GM19372 (cell line): Measurements from ENCODE around the gene GPC5.
A peak's percentile ranks its signal among the peaks of the same experiment; 100 is the strongest.
"Not testable (repeated sequence)": the region's sequence is repeated elsewhere in the genome, so short reads cannot be mapped to it uniquely, and the experiment has no call there.

Source experiments
- ATAC-seq: cut with Tn5 transposase; IDR thresholded peaks from one replicate; pipeline ENCODE4 v1.9.1; 2021; ENCODE audit warnings: mild to moderate bottlenecking, low read depth, moderate library complexity; ENCODE audit not compliant: unreplicated experiment

Gene GPC5

GRCh38 chr13:92743992-92744391 is 1345.6 kb downstream of the GPC5 start:
- ATAC-seq: no peak

- no peak for ATAC-seq
These were observed 1346.8 kb downstream of the GPC5 start for GRCh38 chr13:92745258-92745657.

DNA sequence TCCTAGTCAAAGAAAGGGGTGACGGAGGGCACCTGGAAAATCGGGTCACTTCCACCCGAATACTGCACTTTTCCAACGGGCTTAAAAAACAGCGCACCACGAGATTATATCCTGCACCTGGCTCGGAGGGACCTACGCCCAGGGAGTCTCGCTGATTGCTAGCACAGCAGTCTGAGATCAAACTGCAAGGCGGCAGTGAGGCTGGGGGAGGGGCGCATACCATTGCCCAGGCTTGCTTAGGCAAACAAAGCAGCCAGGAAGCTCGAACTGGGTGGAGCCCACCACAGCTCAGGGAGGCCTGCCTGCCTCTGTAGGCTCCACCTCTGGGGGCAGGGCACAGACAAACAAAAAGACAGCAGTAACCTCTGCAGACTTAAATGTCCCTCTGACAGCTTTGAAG is 1354.3 kb downstream of the GPC5 start:
- not testable (repeated sequence) for ATAC-seq

DNA sequence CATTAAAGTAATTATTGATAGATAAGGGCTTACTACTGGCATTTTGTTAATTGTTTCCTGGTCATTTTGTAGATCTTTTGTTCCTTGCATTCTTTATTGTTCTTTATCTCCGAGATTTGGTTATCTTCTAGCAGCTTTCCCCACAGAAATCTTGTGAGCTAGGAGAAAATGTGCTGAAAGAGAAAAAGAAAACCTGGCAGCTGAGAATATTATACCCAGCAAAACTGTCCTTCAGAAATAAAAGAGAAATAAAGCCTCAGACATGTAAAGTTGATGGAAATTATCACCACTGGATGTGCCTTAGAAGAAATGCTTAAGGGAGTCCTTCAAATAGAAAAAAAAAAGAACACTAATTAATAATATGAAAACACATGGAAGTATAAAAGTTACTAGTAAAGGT is 1363.3 kb downstream of the GPC5 start:
- no peak for ATAC-seq

DNA sequence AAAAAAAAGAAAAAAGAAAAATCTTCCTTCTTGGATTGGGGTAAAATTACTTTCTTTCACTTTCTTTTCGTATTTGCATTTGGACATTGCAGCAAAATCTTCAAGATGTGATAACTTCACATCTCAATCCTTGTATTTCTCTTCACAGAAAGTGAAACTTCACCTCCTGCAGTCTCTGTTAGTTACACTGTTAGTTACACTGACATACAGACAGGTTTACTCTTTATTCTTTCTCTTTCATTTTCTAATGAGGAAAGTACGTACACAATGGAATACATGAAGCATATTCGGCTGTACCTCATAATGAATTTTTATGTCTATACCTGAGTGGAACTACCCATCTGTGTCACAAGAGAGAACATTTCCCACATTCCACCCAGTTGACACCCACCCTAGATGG is 1369.0 kb downstream of the GPC5 start:
- ATAC-seq: no peak

GRCh38 chr13:92768602-92769001 is 1370.2 kb downstream of the GPC5 start:
- no peak for ATAC-seq

DNA sequence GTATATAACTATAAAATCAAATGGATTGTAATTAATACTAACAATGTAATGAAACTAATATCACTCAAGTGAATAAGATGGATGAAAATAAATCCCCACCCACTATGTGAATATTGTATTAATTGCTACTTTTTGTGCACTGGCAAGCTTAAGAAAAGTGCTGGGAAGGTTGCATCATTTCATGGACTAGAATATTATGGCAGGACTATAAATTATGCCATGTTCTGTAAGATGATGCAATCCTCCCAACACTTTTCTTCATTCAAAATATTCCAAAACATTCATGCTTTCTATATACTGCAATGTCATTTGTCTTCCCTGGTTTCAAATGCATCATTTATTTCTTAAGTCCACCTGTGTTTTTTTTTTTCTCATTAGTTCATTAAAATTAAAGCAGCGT is 1370.6 kb downstream of the GPC5 start:
- no peak for ATAC-seq

DNA sequence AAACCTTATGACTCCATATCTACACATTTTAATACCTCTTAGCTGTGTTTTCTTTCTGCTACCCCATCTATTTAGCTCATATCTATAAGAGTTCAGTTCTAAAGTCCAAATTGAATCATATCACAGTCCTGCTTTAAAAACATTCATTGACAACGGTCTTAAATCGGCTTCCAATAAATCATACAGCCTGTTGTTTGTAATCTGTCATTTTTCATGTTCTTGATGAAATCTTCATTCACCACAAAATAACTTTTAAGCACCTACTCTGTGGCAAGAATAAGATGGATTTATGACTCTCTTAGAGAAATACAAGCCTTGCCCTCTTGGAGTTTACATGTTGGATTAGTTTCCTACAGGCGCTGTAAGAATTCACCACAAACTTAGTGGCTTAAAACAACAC is 1377.2 kb downstream of the GPC5 start:
- no peak for ATAC-seq

DNA sequence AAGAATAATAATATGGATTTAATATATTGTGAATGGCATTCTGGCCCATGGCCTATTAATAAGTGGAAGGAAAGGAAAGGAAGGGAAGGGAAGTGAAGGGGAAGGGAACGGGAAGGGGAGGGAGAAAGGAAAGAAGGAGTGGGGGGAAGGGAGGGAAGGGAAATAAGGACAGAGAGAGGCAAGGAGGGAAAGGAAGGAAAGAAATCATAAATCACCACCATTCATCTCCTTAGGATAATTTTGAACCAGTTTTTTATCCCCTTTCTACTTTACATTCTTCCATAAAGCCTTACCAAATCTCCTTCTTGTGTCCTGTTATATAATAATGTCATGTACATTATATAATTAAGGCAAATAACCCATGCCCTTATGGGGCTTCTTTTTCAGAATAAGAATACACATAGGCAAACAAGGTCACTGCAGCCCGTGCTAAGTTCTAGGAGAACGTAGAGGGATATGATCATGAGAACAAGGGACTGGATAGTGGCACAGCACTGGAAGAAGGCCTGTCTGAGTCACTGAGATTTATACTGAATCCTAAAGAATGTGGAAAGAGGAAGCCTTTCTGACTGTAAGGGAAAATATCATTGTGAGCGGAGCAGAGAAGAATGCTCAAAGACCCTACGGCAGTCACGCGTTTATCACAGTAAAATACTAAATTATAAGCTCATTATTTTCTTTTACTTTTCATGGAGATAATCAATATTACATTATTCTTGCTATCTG is 1383.7 kb downstream of the GPC5 start:
- no peak for ATAC-seq

- no peak for ATAC-seq
These were observed 1404.4 kb downstream of the GPC5 start for GRCh38 chr13:92802776-92803175.

GRCh38 chr13:92804346-92804745 is 1405.9 kb downstream of the GPC5 start:
- no peak for ATAC-seq

DNA sequence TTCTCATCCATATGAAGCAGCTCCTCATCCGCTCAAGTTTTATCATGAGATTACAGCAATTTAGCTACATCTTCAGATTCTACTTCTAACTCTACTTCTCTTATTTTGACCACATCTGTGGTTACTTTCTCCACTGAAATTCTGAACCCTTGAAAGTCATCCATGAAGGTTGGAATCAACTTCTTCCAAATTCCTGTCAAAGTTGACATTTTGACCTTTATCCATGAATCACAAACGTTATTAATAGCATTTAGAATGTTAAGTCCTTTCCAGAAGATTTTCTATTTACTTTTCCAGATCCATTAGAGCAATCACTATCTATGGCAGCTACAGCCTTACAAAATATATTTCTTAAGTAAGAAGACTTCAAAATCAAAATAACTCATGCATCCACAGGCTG is 1406.5 kb downstream of the GPC5 start:
- ATAC-seq: no peak

GRCh38 chr13:92805766-92806165 is 1407.3 kb downstream of the GPC5 start:
- peak; percentile 15 for ATAC-seq

GRCh38 chr13:92806215-92806614 is 1407.8 kb downstream of the GPC5 start:
- ATAC-seq: peak; percentile 55

DNA sequence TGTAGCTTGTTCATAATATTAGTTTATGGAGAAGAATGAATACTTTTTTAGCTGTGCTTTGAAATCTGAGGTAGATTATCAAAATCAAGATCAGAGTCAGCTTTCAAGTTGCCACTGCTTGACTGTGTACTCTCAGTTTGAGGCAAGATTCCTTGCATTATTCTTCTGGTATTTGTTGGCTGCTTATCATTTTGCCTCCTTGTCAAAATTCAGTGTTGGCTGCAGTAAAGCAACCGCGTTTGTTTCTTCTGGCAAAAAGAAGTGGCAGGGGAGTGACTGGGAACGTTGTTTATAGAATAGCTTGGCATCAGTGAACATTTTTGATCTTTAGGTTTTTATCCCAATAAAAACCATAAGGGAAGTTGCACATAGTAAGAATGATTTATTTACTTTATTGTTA is 1408.9 kb downstream of the GPC5 start:
- ATAC-seq: no peak

DNA sequence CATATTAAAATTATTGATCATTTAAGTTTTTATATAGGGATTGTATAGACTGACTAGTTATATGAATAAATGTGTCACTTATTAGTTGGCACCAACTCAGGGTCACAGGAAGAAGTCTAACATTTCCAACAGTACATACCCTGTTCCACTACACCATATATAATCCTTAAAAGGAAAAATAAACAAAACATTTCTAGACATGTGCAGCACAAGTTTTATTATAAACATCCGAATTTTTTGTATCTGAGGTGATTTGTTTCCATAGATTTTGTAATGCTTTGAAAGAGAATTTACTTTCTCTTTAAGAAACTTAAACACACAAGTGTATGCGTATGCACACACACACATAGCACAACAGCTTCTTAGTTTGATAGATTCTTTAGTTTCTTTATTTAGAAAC is 1409.5 kb downstream of the GPC5 start:
- ATAC-seq: no peak

GRCh38 chr13:92821324-92821723 is 1422.9 kb downstream of the GPC5 start:
- no peak for ATAC-seq

- no peak for ATAC-seq
These were observed 1424.6 kb downstream of the GPC5 start for GRCh38 chr13:92823059-92823458.

DNA sequence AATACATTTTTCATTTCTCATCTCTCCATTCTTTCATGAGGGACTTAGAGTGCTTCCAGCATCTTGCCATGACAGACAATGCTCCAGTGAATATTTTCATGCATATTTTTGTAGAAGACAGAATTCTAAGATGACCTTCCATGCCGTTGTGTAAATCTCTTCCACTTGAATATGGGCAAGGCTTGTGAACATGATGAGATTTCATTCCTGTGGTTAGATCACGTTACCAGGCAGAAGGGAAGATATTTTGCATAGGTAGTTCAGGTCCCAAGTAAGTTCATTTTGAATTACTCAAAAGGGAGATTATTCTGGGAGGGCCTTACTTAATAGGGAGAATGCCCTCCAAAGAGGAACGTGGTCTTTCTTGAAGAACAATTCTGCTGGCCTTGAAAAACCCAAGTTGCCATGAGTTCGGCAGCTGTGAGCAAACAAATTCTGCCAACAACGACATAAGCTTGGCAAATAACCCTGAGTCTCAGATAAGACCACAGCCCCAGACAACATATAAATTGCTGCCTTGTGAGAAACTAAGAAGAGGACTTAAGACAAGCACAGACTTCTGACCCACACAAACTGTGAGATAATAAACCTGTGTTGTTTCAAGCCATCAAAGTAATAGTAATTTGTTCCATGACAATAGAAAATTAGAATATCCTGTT is 1427.6 kb downstream of the GPC5 start:
- ATAC-seq: no peak

DNA sequence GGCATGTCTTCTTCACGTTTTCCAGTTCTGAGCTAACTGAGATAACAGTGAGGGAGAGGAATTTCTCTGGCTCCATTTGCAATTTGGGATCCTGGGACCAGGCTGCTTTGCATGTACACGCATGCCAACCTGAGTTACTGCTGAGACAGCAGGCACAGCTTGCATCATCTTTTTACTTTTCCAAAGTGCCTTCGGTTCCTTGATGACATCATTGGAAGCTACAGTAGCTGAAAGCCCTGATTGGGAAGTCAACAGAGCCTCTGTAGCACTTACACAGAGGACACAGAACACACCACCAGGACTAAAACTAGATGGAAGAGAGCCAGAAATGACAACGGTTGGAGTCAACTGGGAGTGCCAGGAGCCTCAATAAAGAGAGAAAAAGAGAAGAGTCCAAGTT is 1429.1 kb downstream of the GPC5 start:
- ATAC-seq: no peak

DNA sequence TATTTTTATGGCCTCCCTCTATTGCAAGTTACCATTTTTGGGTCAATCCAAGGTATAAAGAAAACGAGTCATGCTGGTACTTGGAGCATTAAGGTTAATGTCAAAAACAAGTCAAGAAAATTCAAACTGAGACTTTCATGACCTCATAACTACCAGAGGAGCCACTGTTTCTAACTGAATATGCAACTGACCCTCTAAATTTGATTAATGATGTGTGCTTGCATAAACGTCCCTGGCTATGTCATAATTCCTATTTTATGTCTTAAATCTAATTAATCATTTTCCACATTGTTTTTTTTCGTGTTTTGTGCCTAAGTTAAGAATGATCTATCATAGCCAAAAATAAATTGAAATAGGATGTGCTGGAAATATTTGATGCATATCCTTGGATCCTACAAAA is 1431.5 kb downstream of the GPC5 start:
- ATAC-seq: no peak

DNA sequence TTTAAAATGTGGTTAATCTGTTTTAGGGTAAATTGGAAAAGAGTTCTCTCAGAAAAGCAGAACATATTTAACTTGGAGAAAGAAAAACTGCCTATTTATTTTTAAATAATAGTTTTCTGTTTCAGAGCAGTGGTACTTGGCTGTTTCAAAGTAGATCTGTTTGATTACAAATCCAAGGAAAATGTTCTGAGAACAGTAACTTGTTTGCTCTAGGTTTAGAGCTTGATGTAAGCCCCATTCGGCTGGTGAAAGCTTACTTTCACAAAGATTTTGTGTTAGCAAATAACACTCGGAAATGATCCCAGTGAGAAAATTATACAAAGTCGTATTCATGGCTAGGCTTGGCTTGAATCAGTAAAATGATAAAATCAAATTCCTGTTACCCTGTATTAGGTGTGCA is 1432.4 kb downstream of the GPC5 start:
- no peak for ATAC-seq
